NCI-H2029 treated with DMSO at 0.1 percent for 48 hours (cell line): ENCODE data around the gene MAFG.

Experiments used
- DNase-seq: peaks from one replicate; lab custom pipeline; 2025; lab: John Stamatoyannopoulos, UW

The MAFG gene

GRCh38 chr17:81939881-81940385 is 12.4 kb upstream of the MAFG start:
- no peak for DNase-seq

- DNase-seq = no peak
These were observed 11.7 kb upstream of the MAFG start for GRCh38 chr17:81939218-81939617.

- no peak for DNase-seq
These were observed 8.2 kb upstream of the MAFG start for GRCh38 chr17:81935709-81936084.

- DNase-seq = no peak
These were observed 7.5 kb upstream of the MAFG start for GRCh38 chr17:81934850-81935708.

GRCh38 chr17:81934098-81934757 is 6.7 kb upstream of the MAFG start:
- no peak for DNase-seq

GRCh38 chr17:81933178-81933699 is 5.7 kb upstream of the MAFG start:
- DNase-seq = no peak

- peak; percentile 17 for DNase-seq
These were observed 4.9 kb upstream of the MAFG start for GRCh38 chr17:81932333-81932983.

GRCh38 chr17:81931557-81932332 is 4.2 kb upstream of the MAFG start:
- DNase-seq = peak; percentile 12

GRCh38 chr17:81931189-81931556 is 3.6 kb upstream of the MAFG start:
- DNase-seq = no peak

GRCh38 chr17:81930142-81931125 is 2.9 kb upstream of the MAFG start:
- no peak for DNase-seq

GRCh38 chr17:81929253-81930141 is 2.0 kb upstream of the MAFG start:
- no peak for DNase-seq

GRCh38 chr17:81928544-81929252 is 1.2 kb upstream of the MAFG start:
- DNase-seq = no peak

GRCh38 chr17:81927152-81927652 is 333 bp downstream of the MAFG start:
- DNase-seq = no peak

- DNase-seq = no peak
These were observed 934 bp downstream of the MAFG start for GRCh38 chr17:81926451-81927151.

- no peak for DNase-seq
These were observed 1.6 kb downstream of the MAFG start for GRCh38 chr17:81925860-81926450.

- DNase-seq = no peak
These were observed 2.7 kb downstream of the MAFG start for GRCh38 chr17:81924557-81925532.
